Pons (tissue), 1 donor: ENCODE data around the gene ASB13.

ENCODE experiments used
- DNase-seq: peaks from one replicate; pipeline ENCODE4 v3.0.0-alpha.2; 2016; ENCODE audit warnings: low spot score

The ASB13 gene

GRCh38 chr10:5647507-5648240, 18.7 kb downstream of the ASB13 start:
- DNase-seq: no peak

GRCh38 chr10:5645944-5646617, 20.3 kb downstream of the ASB13 start:
- no peak for DNase-seq

GRCh38 chr10:5645375-5645774, 21.0 kb downstream of the ASB13 start:
- no peak for DNase-seq

GRCh38 chr10:5644930-5645329, 21.5 kb downstream of the ASB13 start:
- DNase-seq: no peak

GRCh38 chr10:5643346-5644067, 22.9 kb downstream of the ASB13 start:
- no peak for DNase-seq

GRCh38 chr10:5641501-5641900, 24.9 kb downstream of the ASB13 start:
- no peak for DNase-seq

- DNase-seq: no peak
Observed at GRCh38 chr10:5640501-5640900, 25.9 kb downstream of the ASB13 start.

- DNase-seq: no peak
Observed at GRCh38 chr10:5640036-5640435, 26.4 kb downstream of the ASB13 start.

- DNase-seq: no peak
Observed at GRCh38 chr10:5639066-5639465, 27.3 kb downstream of the ASB13 start.

- no peak for DNase-seq
Observed at GRCh38 chr10:5638494-5638893, 27.9 kb downstream of the ASB13 start.

GRCh38 chr10:5634918-5635317, 31.5 kb downstream of the ASB13 start:
- DNase-seq: no peak

GRCh38 chr10:5633166-5633749, 33.1 kb downstream of the ASB13 start:
- DNase-seq: no peak

GRCh38 chr10:5632446-5632845, 33.9 kb downstream of the ASB13 start:
- no peak for DNase-seq

GRCh38 chr10:5631936-5632335, 34.5 kb downstream of the ASB13 start:
- no peak for DNase-seq

- DNase-seq: no peak
Observed at GRCh38 chr10:5630112-5630436, 36.3 kb downstream of the ASB13 start.

- peak; percentile 69 for DNase-seq
Observed at GRCh38 chr10:5629303-5630111, 36.9 kb downstream of the ASB13 start.

GRCh38 chr10:5628451-5629302, 37.7 kb downstream of the ASB13 start:
- DNase-seq: no peak

GRCh38 chr10:5627486-5628044, 38.8 kb downstream of the ASB13 start:
- DNase-seq: no peak

GRCh38 chr10:5625992-5626777, 40.2 kb downstream of the ASB13 start:
- DNase-seq: no peak

GRCh38 chr10:5624701-5625100, 41.7 kb downstream of the ASB13 start:
- DNase-seq: no peak
